Measurements from ENCODE around the gene HDLBP.

HDLBP gene

DNA sequence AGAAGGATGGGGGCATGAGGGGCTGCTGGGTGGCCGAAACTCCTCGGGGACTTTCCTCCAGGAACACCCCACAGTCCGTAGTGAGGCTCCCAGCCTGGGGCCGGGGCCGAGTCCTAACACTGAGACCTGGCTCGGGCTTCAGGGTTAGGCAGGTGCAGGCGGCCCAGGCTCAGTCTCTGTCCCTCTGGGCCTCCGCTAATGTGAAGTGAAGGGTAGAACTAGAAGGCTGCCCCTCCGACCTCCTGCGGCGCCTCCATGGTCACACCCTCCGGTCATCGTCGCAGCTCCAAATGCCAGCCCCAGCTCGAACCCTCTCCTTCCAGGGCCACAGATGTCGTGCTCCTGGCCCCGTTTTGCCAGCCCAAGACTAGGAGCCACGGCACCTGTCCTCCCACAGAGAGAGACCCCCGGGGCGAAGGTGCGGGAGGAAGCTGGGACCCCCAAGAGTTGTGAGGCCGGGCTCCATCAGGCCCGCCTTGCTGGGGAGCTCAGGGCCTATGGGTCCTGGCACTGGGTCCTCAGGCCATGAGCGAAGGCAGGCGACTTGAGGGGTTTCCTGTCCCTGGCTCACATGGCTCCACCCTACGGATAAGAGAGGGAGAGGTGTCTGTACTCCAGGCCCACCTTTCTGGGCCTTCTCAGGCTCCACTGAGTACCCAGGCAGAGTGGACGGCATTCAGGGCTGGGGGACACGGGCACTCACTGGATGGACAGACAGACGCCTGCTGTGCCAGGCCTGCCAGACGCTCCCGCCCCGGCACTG, 126.2 kb downstream of the HDLBP start:
- no peak for DNase-seq

DNA sequence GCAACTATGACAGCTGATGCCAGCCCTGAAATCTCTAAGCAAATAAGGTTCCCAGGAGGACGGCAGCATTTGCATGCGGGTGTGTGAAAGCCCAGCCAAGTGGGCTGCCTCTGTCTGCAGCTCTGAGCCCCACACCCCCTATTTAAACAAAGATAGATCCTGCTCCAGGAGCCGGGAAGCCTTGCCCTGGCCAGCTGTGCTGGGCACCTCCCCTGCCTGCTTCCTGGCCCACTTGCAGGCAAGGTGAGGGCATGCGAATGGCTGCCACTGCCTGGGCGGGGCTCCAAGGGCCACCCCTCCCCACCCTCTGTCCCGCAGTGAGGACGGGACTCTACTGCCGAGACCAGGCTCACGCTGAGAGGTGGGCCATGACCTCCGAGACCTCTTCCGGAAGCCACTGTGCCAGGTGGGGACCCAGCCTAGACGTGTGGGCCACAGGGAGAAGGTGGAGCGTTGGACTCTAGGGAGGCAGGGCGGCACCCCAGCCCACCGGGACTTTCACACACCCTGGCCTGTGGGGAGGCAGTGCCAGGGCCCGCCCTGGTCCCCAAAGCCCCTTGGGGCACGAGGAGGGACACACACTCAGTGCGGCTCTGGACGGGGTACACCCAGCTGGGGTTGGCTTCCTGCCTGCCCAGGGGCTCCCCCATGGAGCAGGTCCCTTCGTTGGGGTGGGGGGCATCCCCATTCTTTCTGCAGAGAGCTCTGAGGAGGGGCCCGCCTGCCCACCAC, 126.9 kb downstream of the HDLBP start, which contains the start of gene ANO7:
ANO7 (plus strand) TSS at position 317 of the 732 bp plus-strand sequence. CDS start 1,387 bp downstream, outside the sequence.
- DNase-seq, result no peak

DNA sequence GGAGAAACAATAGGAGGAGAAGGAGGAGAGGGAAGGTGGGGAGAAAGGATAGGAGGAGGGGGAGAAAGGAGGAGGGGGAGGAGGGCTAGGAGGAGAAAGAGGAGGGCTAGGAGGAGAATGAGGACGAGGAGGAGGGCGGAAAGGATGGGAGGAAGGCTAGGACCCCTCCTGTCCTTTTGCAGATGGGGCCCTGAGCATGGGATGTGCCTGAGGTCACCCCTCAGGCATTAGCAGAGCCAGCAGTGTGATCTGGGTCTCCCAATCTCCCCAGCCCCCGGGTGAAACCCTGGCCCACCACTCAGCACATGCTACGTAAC, 127.6 kb downstream of the HDLBP start:
- DNase-seq, result no peak

DNA sequence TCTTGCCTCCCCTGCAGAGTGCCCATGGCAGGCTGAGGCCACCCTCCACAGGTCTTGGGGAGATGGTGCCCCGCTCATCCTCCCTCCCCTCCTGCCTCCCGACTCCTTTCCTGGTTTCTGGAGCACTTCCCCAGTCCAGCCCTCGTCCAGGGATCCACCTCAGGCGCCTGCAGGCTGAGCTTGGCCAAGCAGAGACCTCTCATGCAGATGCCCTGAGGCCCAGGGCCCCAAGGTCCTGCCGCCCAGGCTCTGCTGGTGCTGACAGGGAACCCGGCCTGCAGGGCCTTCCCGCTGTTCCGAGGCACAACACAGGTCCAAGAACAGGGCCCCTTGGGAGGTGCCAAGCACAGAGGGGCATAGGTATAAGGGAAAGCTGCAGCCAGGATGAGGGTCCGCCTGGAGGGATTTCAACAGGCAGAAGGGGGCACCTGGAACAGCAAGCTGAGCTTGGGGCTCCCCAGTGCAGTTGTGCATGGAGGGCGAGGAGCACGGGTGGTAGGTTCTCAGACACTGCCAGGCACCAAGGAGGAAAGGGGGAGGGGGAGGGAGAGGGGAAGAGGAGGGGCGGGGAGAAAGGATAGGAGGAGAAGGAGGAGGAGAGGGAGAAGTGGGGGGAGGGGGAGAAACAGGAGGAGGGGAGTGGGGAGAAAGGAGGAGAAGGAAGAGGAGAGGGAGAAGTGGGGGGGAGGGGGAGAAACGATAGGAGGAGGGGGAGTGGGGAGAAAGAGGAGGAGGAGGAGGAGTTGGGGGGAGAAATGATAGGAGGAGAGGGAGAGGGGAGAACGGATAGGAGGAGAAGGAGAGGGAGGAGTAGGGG, 128.2 kb downstream of the HDLBP start:
- DNase-seq, result no peak

DNA sequence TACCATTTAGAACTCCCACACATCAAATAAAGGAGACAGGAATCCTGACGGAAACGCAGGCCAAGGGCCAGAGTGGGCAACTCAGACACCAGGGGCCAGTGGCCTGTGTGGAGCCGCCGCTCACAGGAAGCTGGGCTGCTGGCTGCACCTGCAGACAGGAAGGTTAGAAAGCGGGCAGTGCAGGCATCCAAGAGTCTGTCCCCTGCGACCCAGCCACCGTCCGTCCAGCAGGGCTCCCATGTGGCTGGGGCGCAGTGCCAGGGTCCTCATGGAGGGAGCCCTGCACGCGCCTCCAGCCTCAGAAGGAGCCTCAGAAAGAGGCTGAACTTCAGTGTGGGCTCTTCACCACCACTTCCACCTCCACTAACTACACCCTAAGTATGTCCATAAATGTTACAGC, 129.5 kb downstream of the HDLBP start:
- no peak for DNase-seq

DNA sequence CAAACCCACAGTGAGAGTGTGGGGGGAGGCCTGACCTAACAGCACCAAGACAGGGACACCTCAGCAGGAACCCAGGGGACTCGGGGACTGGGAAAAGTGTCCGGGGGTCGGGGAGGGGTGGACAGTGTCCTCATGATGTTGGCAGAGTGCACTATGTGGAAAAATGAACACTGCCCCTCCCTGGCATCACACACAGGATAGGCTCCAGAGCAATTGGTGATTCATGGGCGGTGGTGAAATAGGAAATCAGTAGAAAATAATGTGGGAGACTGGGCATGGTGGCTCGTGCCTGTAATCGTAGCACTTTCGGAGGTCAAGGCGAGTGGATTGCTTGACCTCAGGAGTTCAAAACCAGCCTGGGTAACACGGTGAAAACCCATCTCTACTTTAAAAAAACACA, 130.6 kb downstream of the HDLBP start:
- no peak for DNase-seq

DNA sequence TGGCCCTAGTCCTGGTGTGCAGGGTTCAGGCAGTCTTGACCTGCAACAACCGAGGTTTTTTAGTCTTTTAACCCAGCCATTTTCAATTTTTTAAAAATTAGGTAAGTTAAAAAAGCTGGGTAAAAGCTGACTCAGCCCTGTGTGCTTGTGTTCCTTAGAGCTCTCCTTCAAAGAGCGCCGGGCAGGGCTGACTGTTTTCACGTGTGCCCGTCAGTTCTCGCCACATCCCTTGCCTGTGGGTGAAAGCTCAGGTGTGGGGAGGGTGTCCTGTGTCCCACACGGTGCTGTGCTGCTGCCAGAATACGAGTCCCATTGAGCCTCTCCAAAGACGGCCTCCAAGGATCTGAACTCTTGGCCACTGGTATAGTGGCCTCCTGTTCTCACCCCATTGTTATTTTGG, 132.3 kb downstream of the HDLBP start:
- DNase-seq, result no peak

DNA sequence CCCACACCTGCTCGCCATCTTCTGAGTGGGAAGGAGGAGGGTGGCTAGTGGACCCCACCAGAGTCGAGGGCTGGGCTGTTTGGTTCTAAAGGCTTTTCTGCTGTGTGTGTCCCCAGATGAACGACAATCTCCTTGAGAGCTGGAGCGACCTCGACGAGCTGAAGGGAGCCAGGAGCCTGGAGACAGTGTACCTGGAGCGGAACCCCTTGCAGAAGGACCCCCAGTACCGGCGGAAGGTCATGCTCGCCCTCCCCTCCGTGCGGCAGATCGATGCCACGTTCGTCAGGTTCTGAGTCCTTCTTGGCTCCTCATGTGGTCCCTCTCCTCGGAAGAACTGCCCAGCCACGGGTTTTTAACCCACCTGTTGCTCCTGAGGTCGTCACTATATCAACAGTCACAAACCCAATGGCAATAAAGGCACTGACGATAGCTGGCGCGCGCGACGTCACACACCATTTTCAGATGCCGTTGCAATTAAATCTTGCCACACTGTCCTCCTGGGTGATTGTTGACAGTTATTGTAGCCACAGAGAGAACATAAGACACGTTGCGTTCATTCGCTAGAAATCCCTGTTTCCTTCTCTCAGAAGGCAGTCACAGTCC, 132.8 kb downstream of the HDLBP start:
- DNase-seq, result no peak

DNA sequence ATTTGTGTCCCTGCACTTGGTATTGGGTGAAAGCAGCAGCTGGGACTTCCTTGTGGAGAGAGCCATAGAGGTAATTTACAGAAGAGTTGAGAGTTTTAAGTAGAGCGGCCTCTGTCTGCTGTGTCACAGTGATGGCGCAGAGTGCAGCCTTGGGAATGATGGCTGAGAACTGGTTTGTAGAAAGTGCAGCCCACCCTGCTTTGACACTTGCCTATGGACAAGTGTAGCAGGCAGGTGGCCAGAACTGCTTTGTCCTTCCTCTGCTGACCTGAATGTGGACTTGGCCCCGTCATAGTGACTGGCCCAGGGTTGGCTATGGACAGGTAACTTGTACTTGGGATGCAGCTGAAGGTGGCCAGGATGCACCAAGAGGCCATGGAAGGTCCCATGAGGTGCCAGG, 133.3 kb downstream of the HDLBP start:
- DNase-seq, result no peak

DNA sequence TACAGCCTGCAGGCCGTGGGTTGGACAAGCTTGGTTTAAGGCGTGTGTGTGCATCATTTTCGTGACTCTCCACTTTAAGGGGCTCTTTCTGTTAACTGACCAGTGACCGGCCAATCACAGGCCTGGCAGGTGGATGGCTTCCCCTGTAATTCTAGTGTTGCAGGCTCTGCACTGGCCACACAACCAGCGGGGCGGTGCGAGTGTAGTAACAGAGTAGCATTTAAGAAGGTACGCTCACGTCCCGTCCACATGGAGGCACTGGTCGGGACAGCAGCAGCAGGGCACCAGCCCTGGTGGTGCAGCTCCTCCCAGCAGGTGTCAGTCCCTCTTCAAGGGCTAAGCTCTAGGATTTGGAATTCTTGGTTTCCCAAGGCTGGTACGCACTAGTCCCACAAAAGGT, 135.0 kb downstream of the HDLBP start:
- DNase-seq, result no peak

DNA sequence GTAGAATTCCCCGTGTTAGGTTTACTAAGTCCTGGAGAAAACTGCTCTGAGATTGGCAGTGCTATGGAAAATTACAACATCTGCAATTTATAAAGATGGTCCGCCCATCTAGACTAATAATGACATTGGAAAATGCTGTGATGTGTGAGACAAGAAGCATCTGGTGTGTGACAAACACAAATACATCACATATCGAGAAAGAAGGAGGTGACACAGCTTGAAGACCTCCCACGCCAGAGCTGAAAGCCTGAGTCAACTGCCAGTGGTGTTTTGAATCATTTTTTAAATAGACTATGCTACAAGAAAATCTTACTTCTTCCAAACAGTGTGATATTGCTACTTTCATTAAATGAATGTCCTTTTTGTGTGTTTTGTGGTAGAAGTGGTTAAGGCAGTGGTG, 135.6 kb downstream of the HDLBP start:
- DNase-seq, result no peak

DNA sequence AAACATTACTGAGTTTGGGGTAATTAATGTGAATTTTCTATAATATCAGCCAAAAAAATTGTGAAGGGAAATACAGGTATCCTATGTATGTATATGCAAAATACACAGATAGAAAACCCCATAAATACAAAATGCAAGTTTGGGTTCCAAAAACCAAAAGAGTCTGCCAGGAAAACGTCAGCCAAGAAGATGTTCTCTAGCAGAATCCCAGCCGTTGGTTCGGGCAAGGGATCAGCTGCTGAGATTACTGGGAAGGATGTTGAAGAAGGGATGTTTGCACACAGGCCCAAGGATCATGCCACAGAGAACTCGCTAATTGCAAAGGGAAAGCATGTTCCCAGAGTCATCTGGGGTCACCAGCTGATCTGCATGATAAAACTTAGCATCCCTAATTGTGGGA, 136.5 kb downstream of the HDLBP start:
- no peak for DNase-seq

DNA sequence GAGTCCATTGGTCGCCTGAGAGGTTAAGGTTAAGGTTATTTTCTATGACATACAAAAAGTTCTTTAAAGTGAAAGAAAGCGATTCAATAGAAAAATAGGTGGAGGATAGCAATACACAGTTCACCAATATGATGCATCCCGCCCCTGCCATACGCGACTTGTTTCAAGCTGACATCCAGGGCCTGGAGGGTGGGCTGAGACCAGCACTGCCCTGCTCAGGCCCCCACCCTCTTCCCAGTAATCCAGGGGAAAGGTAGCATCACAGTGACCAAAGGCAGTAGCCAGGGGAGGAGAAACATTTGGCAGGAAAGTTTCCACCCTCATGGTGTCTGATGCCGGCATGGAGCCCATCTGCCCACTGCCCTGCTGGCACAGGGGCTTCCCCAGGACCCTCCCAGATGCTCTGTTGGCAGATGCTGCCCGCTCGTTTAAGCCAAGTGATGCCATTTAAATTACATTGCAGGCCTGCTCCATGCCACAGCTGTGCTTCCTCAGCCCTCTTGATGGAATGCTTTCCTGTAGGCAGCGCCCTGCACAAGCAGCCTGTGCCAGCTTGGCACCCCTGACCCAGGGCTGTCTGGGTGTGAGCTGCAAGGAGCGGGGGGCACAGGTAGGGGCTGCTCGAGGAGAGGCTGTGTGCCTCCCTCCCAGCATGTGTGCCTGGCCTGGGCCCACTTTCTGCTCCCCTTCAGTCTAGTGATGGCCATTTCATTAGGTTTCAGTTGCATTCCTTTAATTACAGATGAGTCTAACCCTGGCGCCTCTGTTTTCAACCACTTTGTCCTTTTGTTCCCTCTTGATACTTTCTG, 137.7 kb downstream of the HDLBP start:
- DNase-seq, result peak in 1 of 2 experiments; percentile 26
